SK-N-DZ (cell line): Measurements from ENCODE around the gene NBEA.

ENCODE experiments used
- DNase-seq: peaks from one replicate; pipeline ENCODE4 v3.0.0-alpha.2; 2015; ENCODE audit warnings: low spot score
- small RNA-seq, 2 experiments: library from RNA; depleted of rRNA; stranded (forward); fragments of <200 nt; gene quantifications; one replicate each; pipeline ENCODE3, GENCODE V24; 2014

Gene NBEA

DNA sequence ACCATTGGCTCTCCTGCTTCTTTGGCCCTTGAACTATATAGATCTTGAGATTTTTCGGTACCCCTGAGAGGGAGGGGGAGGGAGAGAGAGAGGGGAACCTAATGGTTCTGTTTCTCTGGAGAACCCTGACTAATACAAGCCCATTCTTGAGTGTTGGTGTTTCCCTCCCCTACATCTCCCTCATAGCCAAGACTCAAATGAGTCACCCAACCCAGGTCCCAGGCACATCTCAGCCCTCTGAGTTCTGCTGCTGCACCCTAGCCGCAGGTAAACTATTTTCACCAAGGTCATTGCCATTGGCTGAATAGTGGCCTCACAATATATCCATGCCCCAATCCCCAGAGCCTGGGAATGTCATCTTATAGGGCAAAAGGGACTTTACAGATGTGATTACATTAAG is 760.2 kb downstream of the NBEA start:
- no peak for DNase-seq

- DNase-seq = no peak
Observed at GRCh38 chr13:35703061-35703460, 761.0 kb downstream of the NBEA start.

DNA sequence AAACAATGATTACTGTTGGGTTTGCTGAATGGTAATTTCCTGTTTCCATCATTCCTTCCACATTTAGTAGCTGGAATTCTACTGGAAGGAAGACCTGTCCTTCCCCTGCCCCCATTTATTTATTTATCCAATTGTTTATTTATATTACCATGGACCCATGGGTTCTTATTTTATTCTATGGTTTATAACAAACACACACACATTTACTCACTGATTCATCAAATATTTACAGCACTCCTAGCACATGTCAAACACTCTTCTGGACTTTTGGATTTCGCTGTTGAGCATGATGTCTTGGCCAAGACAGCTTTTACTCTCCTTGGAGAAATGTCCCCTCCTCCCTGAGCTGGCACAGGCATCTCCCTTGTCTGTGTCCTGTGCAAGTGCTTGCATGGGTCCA is 762.3 kb downstream of the NBEA start:
- no peak for DNase-seq

GRCh38 chr13:35706281-35706680 is 764.2 kb downstream of the NBEA start:
- DNase-seq = no peak

DNA sequence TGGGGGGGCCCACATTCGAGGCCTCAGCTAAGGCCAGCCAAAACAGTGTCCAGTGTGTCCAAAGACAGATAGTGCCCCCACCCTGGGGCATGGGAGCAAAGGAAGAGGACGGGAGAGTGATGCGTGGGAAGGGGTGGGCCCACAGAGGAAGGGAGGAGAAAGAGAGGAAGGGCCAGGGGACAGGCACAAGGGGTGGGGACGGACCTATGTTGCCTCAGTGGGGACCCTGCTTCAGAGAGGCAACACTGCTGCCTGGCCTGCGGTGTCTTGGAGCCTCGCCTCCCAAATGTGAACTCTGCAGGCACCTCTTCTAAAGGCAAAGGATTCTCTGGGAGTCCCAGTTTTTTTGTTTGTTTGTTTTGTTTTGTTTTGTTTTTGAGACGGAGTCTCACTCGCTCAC is 764.7 kb downstream of the NBEA start:
- no peak for DNase-seq

DNA sequence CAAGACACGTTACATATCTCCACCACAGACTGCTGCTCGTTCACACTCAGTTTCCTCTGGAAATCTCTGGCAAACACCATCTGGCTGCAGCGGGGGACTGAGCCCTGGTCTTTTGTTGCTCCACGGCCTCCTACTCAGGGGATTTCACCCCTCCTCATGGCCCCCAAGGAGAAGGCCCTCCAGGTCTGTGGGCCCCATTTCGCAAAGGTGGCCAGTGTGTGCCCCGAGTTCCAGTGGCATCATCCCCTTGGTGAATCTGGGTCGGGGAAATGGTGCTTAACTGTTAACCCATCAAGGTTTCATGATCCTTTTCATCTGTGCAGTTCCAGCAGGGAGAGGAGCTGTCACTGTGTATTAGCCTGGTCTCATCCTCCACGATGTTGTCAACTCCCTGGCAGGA is 769.8 kb downstream of the NBEA start:
- no peak for DNase-seq

DNA sequence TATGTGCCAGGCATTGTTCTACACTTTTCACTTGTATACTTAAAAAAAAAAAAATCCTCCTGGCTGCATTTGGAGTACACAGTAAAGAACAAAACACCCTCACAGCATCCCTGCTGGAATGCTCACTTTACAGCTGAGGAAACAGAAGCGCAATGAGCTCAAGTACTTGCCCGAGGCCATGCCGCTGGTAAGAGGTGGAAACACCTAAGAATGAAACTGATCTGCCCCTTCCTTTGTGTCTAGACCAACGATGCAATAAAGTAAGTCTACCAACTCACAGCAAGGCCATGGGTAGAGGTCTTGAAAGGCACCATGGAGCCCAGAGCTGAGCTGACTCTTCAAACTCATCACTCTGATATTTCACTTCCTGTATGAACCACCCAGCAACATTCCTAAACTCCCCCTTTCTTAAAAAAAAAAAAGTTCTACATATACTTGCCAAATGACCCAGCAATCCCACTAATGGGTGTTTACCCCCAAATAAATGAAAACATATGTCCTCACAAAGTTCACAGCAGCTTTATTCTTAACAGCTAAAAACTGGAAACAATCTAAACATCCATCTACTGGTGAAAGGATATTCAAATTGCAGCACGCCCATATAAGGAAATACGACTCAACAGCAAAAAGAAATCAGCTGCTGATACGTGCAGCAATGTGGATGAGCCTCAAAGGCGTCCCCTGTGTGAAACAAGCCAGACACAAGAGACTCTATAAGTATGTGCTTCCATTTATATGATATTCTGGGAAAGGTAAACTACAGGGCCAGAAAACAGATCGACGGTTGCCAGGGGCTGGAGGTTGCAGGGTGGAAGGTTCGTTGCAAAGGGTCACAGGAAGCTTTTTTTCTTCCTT is 771.1 kb downstream of the NBEA start:
- DNase-seq = peak; percentile 74

DNA sequence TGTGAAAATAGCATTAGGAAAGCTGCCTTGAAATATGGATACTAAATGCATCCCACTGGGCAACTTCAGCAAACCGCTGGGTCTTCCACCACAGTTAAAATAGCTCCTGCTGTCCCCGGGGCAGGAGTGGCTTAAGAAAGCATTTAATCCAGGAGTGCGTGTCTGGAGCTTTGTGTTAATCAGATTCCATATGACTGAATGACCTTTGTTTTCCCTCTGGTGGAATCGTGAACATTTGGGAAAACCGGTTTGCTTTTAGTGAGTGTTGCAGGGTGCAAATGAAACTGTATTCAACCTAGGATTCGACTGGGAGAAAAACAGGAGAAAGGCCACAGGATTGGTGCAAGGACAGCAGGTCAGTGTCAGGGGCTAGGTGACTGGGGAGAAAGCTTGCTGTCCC is 772.1 kb downstream of the NBEA start:
- peak; percentile 72 for DNase-seq

GRCh38 chr13:35714588-35715377 is 772.7 kb downstream of the NBEA start:
- DNase-seq = peak; percentile 76

GRCh38 chr13:35716186-35716585 is 774.1 kb downstream of the NBEA start:
- DNase-seq = no peak

- no peak for DNase-seq
Observed at GRCh38 chr13:35716729-35717128, 774.7 kb downstream of the NBEA start.

DNA sequence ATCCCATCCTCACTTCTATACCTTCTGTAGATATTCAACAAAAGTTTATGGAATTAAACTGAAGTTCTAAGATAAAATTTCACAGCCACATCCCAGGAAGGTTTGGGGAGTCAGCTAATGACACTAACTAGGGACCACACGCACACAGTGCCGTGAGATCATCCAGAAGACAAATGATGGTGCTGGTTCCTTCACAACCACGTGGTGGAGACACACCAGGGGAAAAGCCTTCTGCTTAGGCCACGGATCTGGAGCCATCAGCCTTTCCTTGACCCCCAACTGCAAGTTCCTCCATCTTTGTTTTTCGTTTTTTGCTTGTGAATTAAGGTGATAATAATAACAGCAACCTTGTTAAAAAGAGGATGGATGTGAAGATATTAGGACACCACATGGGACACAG is 776.0 kb downstream of the NBEA start:
- DNase-seq = peak; percentile 31

DNA sequence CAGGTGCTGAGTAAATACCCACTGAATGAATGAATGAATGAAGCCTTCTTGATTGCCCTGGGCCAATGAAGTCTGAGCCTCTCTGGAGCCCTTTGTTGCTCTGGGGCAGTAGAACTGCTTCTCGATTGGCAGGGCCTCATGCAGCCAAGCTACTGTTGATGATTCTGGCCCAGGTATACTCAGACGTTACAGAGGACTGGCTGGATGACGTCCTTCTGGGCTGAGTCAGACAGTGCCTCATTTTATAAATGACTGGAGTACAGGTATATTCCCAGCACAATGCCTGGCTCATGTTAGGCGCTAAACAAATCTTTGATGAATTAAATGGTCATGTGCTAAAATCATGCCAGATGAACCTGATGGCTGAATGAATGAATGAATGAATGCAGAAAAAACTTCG is 778.2 kb downstream of the NBEA start:
- no peak for DNase-seq

DNA sequence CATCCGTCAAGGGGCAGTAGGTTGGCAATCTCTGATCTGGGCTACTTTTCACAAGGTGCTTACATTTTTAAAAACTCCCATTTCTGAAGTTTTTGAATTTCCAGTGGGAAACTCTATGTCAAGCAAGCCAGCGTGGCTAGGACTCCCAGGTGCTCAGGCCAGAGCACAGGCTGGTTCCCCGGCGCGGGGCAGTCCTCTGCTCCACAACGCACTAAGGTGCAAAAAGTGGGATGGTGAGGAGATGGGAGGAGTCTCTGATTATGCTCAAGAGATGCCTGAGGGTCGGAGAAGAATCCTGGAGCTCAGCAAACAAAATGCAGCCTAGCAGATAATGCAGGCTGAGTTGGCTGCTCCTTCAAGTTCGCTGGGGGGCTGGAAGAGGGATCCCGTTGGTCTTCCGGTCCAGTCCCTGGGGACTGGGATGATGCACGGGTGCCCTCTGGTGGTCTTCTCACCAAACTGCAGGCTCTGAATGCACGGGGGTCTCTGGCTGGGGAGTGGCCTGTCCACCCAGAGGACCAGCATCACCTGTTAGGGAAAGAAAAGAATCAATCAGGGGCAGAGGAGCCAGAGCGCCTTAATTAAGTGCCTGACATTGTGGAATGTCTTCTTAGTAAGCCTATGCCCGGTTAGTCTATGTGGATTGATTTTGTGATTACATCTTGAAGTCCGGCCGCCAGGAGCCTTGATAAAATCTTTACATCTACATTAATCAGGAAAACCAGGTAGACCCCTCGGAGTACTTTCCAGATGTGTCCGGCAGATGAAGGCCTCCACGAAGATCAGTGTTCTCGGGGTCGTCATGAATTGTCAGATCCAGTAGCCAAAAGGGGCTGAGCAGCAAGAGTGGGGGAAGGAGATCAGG is 778.9 kb downstream of the NBEA start:
- DNase-seq = peak; percentile 87

Small RNA genes lying within 50 kb of the gene (small RNA-seq; reads per million reads assigned to genes)
- 0 reads per million in 2 experiments for gene RF00017
